GM19238 (cell line): ENCODE results near the gene TRIM9.
"Not testable (repeated sequence)": the region's sequence is repeated elsewhere in the genome, so short reads cannot be mapped to it uniquely, and the experiment has no call there.

Experiments used
- DNase-seq: peaks from one replicate; pipeline ENCODE4 v3.0.0; 2011; ENCODE audit warnings: low spot score; ENCODE audit not compliant: insufficient read length

TRIM9 gene

GRCh38 chr14:51004801-51005526, 89.9 kb downstream of the TRIM9 start:
- DNase-seq: no peak

DNA sequence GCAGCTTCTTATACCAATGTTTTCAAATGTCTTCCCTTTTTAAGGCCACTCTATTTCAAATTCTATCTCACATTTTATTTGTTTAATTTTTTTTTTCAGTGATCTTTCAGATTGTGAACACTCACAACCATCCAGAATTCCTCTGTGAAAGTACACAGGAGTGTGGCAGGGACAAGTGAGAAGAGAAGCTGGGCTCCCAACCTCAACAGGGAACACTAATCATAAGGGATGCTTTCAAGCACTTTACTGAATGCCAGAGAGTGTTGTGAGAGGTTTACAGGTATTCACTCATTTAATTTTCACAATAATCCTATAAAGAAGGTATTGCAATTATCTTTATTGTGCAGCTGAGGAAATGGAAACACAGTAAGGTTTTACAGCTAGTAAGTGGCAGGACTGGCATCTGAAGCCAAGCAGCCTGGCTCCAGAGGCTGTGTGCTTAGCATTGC, 90.5 kb downstream of the TRIM9 start:
- DNase-seq: no peak

- DNase-seq: no peak
Observed at GRCh38 chr14:51002406-51002999, 92.4 kb downstream of the TRIM9 start.

DNA sequence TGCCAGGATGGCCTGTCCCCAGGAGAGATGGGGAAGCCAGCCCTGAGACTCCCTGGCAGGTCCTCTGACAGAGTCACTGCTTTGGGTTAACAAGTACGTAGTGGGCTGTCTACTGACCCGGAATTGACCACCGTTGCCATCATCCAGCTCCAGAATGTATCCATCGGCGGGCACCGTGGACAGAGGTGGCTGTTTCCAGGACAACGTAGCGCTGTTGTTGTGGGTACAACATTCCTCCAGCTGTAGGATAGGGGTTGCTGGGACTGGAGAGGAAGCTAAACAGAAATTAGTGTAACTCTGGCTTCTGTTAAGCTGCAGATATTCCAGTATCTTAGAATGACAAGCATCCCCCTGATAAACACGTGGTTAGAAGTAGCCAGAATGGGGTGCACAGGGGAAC, 94.3 kb downstream of the TRIM9 start:
- no peak for DNase-seq

DNA sequence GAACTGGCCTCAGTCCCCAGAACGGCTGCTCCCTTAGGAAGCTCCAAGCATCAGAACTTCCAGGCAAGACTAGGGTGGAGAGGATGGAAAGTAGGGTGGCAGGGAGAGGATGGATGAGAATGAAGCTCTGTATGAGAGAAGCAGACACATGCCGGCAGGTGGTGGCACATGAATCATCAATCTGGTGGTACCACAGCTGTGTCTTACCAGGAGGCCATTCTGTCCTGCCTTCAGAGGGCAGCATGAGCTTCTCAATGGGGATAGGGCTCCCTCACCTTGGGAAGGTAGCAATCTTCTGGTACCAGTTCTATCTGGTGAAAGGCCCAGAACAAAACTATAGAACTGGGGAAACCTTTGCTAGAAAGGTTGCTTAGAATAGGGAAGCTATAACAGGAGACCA, 95.2 kb downstream of the TRIM9 start:
- no peak for DNase-seq

DNA sequence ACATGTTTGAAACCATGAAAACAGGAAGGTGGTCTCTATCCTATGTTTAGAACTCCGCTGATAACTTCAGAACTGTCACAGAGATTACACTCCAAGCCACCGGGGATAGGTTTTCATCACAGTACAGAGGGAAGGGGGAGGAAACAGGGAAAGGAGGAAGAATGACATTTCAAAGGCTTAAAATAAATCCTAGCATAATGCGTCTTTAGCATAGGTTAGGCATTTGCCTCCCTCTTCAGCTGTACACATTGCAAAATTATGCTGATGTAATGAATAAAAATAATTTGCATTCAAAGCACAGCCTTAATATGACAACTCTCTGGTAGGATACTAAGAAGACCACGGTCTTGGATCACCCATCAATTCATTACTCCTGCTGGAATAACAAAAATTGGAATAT, 96.3 kb downstream of the TRIM9 start:
- DNase-seq: no peak

DNA sequence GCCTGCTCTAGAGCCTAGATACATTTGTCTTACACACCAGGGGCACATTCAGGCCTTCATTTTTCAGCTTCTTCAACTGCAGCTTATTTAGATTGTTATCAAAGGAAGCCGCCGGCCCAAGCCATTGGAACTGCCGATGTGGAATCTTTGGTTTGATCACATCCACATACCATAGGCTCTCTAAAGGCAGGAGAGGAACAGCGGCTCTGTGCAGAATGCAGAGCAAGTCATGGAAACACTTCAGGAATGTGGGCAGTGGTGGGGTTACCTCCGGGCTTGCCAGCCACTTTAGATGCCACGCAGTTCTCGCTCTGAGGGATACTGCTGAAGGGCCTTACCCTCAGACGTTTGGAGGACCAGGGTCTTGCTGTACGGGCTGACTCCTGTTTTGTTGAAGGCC, 97.2 kb downstream of the TRIM9 start:
- no peak for DNase-seq

GRCh38 chr14:50994158-50994557, 100.7 kb downstream of the TRIM9 start:
- DNase-seq: not testable (repeated sequence)

DNA sequence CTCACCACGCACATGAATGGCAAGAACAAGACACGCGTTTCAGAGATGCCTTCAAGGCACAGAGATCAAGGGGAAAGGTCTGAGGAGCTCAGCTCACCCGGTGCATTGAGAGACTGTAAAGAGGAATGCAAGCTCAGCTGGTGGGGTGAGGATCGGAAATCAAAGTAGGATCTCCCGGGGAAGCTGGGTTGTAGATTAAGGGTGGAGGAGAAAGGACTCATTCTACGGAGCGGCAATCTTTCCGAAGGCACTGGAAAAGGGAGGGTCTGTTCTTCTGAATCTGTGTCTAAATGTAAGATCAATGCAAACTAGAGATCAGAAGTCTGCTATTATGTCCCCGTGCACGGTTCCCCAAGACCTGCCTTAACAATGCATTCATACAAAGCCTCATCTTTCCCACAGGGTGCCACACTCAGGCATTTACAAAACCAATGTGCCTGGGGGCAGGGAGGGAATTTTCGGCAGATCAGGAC, 109.0 kb downstream of the TRIM9 start:
- DNase-seq: no peak

- DNase-seq: no peak
Observed at GRCh38 chr14:50985124-50985858, 109.6 kb downstream of the TRIM9 start.

- DNase-seq: no peak
Observed at GRCh38 chr14:50984036-50984710, 110.7 kb downstream of the TRIM9 start.

GRCh38 chr14:50979941-50980850, 114.7 kb downstream of the TRIM9 start:
- DNase-seq: no peak

DNA sequence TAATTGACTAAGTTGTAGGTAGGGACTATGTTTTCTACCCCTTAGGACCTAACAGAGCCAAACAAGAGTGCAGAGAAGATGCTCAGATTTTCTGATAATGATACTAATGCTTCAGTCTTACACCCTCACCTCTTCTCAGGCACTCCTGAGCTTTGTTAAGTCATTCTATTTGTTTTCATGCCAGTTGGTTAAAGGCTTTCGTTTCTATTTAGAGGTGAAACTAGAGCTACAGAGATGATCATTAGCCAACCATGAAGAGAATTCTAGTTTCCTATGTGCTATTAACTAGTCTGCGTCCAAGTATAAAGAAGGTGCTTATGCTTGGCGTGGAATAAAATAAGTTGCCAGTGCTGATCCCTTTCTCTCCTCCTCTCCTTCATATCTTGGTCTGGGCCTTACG, 116.0 kb downstream of the TRIM9 start:
- peak; percentile 31 for DNase-seq

GRCh38 chr14:50978529-50978871, 116.4 kb downstream of the TRIM9 start:
- DNase-seq: no peak

GRCh38 chr14:50977863-50978528, 116.9 kb downstream of the TRIM9 start:
- peak; percentile 21 for DNase-seq

DNA sequence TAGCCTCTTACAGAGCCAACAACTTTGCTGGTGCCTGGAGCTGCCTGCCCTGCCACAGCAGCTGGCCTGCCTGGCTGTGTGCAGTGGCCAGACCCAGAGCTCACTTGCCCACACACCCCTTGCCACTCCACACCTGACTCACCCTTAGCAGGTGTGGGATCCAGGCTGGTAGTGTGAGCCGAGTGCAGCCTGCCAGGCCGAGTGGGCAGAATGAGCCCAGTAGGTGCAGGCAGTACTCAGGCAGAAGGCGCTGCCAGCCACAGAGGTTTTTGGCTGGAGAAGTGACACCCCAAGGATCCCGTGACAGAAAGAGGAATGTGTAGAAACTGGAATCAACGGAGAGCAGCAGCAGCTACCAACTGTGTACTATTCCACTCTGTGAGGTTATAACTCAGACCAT, 120.8 kb downstream of the TRIM9 start:
- no peak for DNase-seq

DNA sequence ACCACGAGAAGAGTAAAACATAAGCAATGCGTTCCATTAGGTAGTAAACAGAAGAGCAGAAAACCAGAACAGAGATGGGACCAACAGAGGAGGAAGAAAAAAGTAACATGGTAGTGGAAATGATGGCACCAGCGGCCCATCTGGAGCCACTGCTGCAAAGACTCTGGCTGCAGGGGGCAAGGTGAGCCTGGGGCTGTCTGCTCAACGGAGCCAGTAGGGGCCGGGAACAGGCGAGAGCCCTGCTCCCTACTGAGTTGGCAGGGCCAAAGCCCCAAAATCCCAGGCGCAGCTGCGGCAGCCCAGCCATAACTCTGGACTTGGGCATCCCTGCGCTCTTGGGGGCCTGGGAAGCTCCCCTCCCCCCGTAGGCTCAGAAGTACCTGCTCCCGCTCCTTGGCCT, 122.2 kb downstream of the TRIM9 start:
- DNase-seq: no peak

DNA sequence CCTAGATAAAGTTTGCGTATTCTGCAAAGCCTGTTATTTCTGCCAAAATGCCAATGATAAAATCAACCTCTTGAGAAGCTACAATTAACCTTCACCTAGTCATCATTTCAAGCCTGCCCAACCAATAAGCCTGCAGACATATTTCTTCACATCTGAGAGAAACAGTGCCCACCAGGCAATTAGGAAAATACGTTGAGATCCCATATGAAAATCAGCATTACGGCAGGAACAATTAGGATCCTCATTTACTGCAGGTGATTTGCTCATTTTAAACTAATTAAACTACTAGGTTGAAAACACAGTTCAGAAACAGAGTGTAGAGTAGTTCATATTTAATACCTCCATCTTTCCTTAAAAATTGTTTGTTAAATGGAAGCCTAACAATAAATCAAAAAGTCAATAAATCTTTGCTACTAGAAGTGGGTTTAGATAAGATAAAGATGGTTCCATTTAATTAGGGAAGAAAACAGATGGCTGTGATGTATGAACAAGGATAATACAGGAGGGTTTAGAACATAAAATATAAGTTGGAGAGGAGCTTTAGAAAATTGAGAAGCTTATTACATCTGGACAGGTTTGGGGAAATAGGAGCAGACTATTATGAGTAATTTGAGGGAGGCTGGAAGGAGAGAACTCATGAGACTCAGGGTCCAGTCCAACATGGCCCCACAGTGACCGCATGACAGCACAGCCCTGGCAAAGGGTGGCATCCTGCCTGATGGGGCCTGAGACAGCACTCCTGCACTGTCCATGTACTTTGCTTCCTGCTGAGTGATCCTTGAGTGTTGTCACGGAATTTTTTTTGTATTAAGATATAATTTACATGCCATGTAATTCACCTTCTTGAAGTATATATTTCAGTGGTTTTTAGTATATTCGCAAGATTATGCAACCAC, 123.8 kb downstream of the TRIM9 start:
- no peak for DNase-seq

DNA sequence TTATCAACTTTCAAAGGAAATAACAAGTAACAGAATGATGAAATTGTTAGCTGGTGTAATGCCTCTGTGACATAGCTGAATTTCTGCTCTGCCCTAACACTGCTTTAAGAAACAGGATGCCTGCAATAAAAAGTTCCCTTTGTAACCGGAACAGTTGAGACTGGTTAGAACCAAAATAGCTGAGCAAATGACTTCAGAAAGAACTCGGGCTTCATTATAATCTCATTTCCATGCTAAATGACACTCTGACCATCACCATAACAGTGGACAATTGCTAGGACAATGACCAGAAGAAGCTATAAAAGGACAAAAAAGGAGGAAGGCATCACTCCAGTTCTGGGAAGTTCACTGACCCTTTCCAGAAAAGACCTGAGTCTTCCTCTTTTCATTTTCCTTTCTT, 127.1 kb downstream of the TRIM9 start:
- DNase-seq: no peak
